PC-3 (cell line): ENCODE data around the gene HCCS. TPM values are rescaled to one million over a fixed set of nuclear protein-coding genes. Genes with fewer than 3 reads are reported as not detected.

Source experiments
- ATAC-seq: fragments of 200-7000 bp; cut with Tn5 transposase; 2 replicates; pipeline ENCODE4 v1.9.1; 2020; ENCODE audit warnings: mild to moderate bottlenecking, moderate library complexity
- BruUV-seq: library from RNA; stranded (reverse); fragments of 400-500 nt; replicated peaks from 2 replicates; lab custom pipeline; 2021; lab: Mats Ljungman, UMichigan
- CTCF ChIA-PET: fragments of 300-600 bp; sonication (Branson Sonifier 250); formaldehyde crosslinking; loops from one replicate; lab custom pipeline; 2022; ENCODE audit warnings: antibody characterized with exemption; lab: Charles Lee
- POLR2A ChIA-PET: fragments of 300-600 bp; sonication (Branson Sonifier 250); formaldehyde crosslinking; loops from one replicate; lab custom pipeline; 2022; ENCODE audit warnings: antibody characterized with exemption; ENCODE audit not compliant: unreplicated experiment; lab: Charles Lee
- DNase-seq: peaks from one replicate; pipeline ENCODE4 v3.0.0-alpha.2; 2015
- H2AFZ ChIP-seq: fragments of 300-600 bp; sonication (generic); 2 replicates; pipeline ENCODE4 v1.6.0; 2016; ENCODE audit warnings: antibody characterized with exemption, low read length
- H3F3A ChIP-seq: fragments of 300-600 bp; sonication (generic); one replicate; pipeline ENCODE4 v1.6.0; 2017; ENCODE audit warnings: antibody characterized with exemption, low read length, control low read depth, mild to moderate bottlenecking; ENCODE audit not compliant: unreplicated experiment
- H3K27ac ChIP-seq: fragments of 300-600 bp; sonication (generic); 2 replicates; pipeline ENCODE4 v1.5.1; 2016; ENCODE audit warnings: mild to moderate bottlenecking, low read length
- H3K27me3 ChIP-seq: fragments of 300-600 bp; sonication (generic); 2 replicates; pipeline ENCODE4 v1.6.1; 2016; ENCODE audit warnings: low read length, mixed read lengths
- H3K36me3 ChIP-seq: fragments of 300-600 bp; sonication (generic); 2 replicates; pipeline ENCODE4 v1.6.1; 2016; ENCODE audit warnings: low read depth, mixed run types, low read length, mixed read lengths
- H3K4me1 ChIP-seq: fragments of 300-600 bp; sonication (generic); 2 replicates; pipeline ENCODE4 v1.5.1; 2016; ENCODE audit warnings: low read length; ENCODE audit not compliant: insufficient read depth
- H3K4me2 ChIP-seq: fragments of 300-600 bp; sonication (generic); 2 replicates; pipeline ENCODE4 v1.6.0; 2016; ENCODE audit warnings: low read length
- H3K4me3 ChIP-seq: fragments of 300-600 bp; sonication (generic); 2 replicates; pipeline ENCODE4 v1.5.1; 2016; ENCODE audit warnings: mild to moderate bottlenecking, low read length, mixed read lengths
- H3K79me2 ChIP-seq: fragments of 300-600 bp; sonication (generic); 2 replicates; pipeline ENCODE4 v1.6.1; 2017; ENCODE audit warnings: low read length, mixed read lengths
- H3K9ac ChIP-seq: fragments of 300-600 bp; sonication (generic); 2 replicates; pipeline ENCODE4 v1.6.0; 2016; ENCODE audit warnings: mild to moderate bottlenecking, low read length
- H3K9me2 ChIP-seq: fragments of 300-600 bp; sonication (generic); replicated peaks from 2 replicates; pipeline ENCODE4 v1.6.1; 2016; ENCODE audit warnings: mixed run types, low read length, mixed read lengths
- H3K9me3 ChIP-seq: fragments of 300-600 bp; sonication (generic); 2 replicates; pipeline ENCODE4 v1.6.1; 2016; ENCODE audit warnings: low read length, mixed read lengths
- H4K20me1 ChIP-seq: fragments of 300-600 bp; sonication (generic); 2 replicates; pipeline ENCODE4 v1.6.1; 2016; ENCODE audit warnings: low read length, mixed read lengths
- CTCF ChIP-seq: fragments of 300-600 bp; sonication (generic); conservative IDR thresholded peaks from 2 replicates; pipeline ENCODE4 v1.5.1; 2017; ENCODE audit warnings: antibody characterized with exemption, low read depth, mild to moderate bottlenecking, low read length
- EZH2 ChIP-seq: fragments of 300-600 bp; sonication (generic); IDR thresholded peaks from one replicate; pipeline ENCODE4 v1.6.1; 2017; ENCODE audit warnings: antibody characterized with exemption, mild to moderate bottlenecking, low read length; ENCODE audit not compliant: unreplicated experiment
- EZH2phosphoT487 ChIP-seq: fragments of 300-600 bp; sonication (generic); IDR thresholded peaks from 2 replicates; pipeline ENCODE4 v1.6.1; 2018; ENCODE audit warnings: mild to moderate bottlenecking, antibody characterized with exemption, low read length, borderline replicate concordance
- intact Hi-C: fragments of 100-400 bp; cut with micrococcal nuclease; formaldehyde crosslinking; loops from 2 replicates; pipeline ENCODE4 v1.9.0; 2023
- total RNA-seq: library from RNA; depleted of rRNA; stranded (reverse); fragments of >200 nt; gene quantifications from 2 replicates; pipeline ENCODE4 v1.2.3, GENCODE V29; 2014

HCCS gene
- total RNA-seq, 1 experiment from 2014 or later = 54.4 TPM

GRCh38 chrX:11143931-11144678, 33.0 kb downstream of the HCCS start:
- Histone ChIP-seq H3K27ac (no peak overlapping the region), H3K9me3 (no peaks in the 10 kb centered on the region), H3K36me3 (no peaks in the 10 kb centered on the region), H3K4me3 (peak overlapping the region; percentile 35; the same call in 1 of the 2 replicates), H3K79me2 (no peaks in the 10 kb centered on the region), H3K9me2 (no peaks in the 10 kb centered on the region), H3F3A (no peaks in the 10 kb centered on the region), H2AFZ (peak overlapping the region; percentile 80), H3K4me1 (no peaks in the 10 kb centered on the region), H3K27me3 (no peaks in the 10 kb centered on the region), H3K4me2 (peak overlapping the region; percentile 68), H4K20me1 (no peaks in the 10 kb centered on the region), H3K9ac (no peak overlapping the region)
- ATAC-seq = peak; percentile 88
- POLR2A ChIA-PET = no interaction called here
- CTCF ChIA-PET = no interaction called here
- intact Hi-C loops = loop anchor here (1.0 to 10.0 kb wide), 5 partner anchors 201 to 627 kb away; no protein-coding TSS in a partner anchor
- DNase-seq = peak; percentile 91
- no TSS peak for BruUV-seq
- TF ChIP-seq EZH2phosphoT487 (no peak), CTCF (peak; percentile 68), EZH2 (no peak)

GRCh38 chrX:11146411-11146810, 35.3 kb downstream of the HCCS start:
- Histone ChIP-seq H3K4me3 (no peak overlapping the region), H3K9me3 (no peaks in the 10 kb centered on the region), H4K20me1 (no peaks in the 10 kb centered on the region), H3K9ac (no peak overlapping the region), H3F3A (no peaks in the 10 kb centered on the region), H3K27ac (no peak overlapping the region), H3K4me1 (no peaks in the 10 kb centered on the region), H3K27me3 (no peaks in the 10 kb centered on the region), H3K9me2 (no peaks in the 10 kb centered on the region), H3K36me3 (no peaks in the 10 kb centered on the region), H2AFZ (no peak overlapping the region), H3K79me2 (no peaks in the 10 kb centered on the region), H3K4me2 (no peak overlapping the region)
- ChIA-PET CTCF (no interaction called here), POLR2A (no interaction called here)
- DNase-seq = no peak
- no TSS peak for BruUV-seq
- no peak for ATAC-seq
- intact Hi-C loops = loop anchor here (10.0 kb wide), 1 partner anchor 198 kb away; no protein-coding TSS in a partner anchor
- TF ChIP-seq EZH2phosphoT487 = no peak
- no peak for TF ChIP-seq CTCF
- no peak for TF ChIP-seq EZH2

GRCh38 chrX:11148401-11148800, 37.3 kb downstream of the HCCS start:
- Histone ChIP-seq H3K79me2 (no peaks in the 10 kb centered on the region), H3K4me1 (no peaks in the 10 kb centered on the region), H3K27me3 (no peaks in the 10 kb centered on the region), H2AFZ (no peak overlapping the region), H3K9me3 (no peaks in the 10 kb centered on the region), H4K20me1 (no peaks in the 10 kb centered on the region), H3F3A (no peaks in the 10 kb centered on the region), H3K36me3 (no peaks in the 10 kb centered on the region), H3K4me2 (no peak overlapping the region), H3K9me2 (no peaks in the 10 kb centered on the region), H3K27ac (no peak overlapping the region), H3K9ac (no peak overlapping the region), H3K4me3 (no peak overlapping the region)
- ATAC-seq = no peak
- intact Hi-C loops = loop anchor here (10.0 kb wide), 1 partner anchor 196 kb away; no protein-coding TSS in a partner anchor
- POLR2A ChIA-PET = no interaction called here
- TF ChIP-seq EZH2phosphoT487 = no peak
- no peak for TF ChIP-seq EZH2
- no peak for TF ChIP-seq CTCF
- CTCF ChIA-PET = no interaction called here
- no TSS peak for BruUV-seq
- DNase-seq = no peak
